ENCODE results near the gene NOL12.

Gene NOL12

GRCh38 chr22:37675930-37676735, 10.0 kb upstream of the NOL12 start:
- peak overlapping the region; percentile 89 for H3K27ac ChIP-seq (ENCODE audit: low read length)
- H3K27me3 ChIP-seq (ENCODE audit: low read depth, low read length), result no peaks in the 10 kb centered on the region
- peaks cover 5% of the 10 kb centered on the region in 2 donors for H3K36me3 ChIP-seq (ENCODE audit: control insufficient read depth in 1 of 2, insufficient read depth in 2 of 2, low read length in 2 of 2)
- peak overlapping the region; percentile 78 to 80 for H3K4me3 ChIP-seq (ENCODE audit: low read depth in 1 of 2, low read length in 2 of 2)
- H3K9me3 ChIP-seq (ENCODE audit: control insufficient read depth in 1 of 2, low read length in 2 of 2), result no peaks in the 10 kb centered on the region
- peaks cover 7 to 32% of the 10 kb centered on the region in 2 donors for H3K4me1 ChIP-seq (ENCODE audit: control insufficient read depth in 1 of 2, insufficient read depth in 2 of 2, low read length in 2 of 2)

GRCh38 chr22:37676736-37677492, 9.2 kb upstream of the NOL12 start:
- H3K27ac ChIP-seq (ENCODE audit: low read length), result peak overlapping the region; percentile 89
- H3K36me3 ChIP-seq (ENCODE audit: control insufficient read depth in 1 of 2, insufficient read depth in 2 of 2, low read length in 2 of 2), result peaks cover 5% of the 10 kb centered on the region in 2 donors
- H3K4me3 ChIP-seq (ENCODE audit: low read depth in 1 of 2, low read length in 2 of 2), result peak overlapping the region; percentile 78 to 80
- H3K4me1 ChIP-seq (ENCODE audit: control insufficient read depth in 1 of 2, insufficient read depth in 2 of 2, low read length in 2 of 2), result peaks cover 10 to 40% of the 10 kb centered on the region in 2 donors
- H3K9me3 ChIP-seq (ENCODE audit: control insufficient read depth in 1 of 2, low read length in 2 of 2), result no peaks in the 10 kb centered on the region
- H3K27me3 ChIP-seq (ENCODE audit: low read depth, low read length), result no peaks in the 10 kb centered on the region

GRCh38 chr22:37677493-37677974, 8.6 kb upstream of the NOL12 start:
- no peaks in the 10 kb centered on the region for H3K9me3 ChIP-seq (ENCODE audit: control insufficient read depth in 1 of 2, low read length in 2 of 2)
- peak overlapping the region; percentile 89 for H3K27ac ChIP-seq (ENCODE audit: low read length)
- peaks cover 10 to 40% of the 10 kb centered on the region in 2 donors for H3K4me1 ChIP-seq (ENCODE audit: control insufficient read depth in 1 of 2, insufficient read depth in 2 of 2, low read length in 2 of 2)
- peaks cover 5% of the 10 kb centered on the region in 2 donors for H3K36me3 ChIP-seq (ENCODE audit: control insufficient read depth in 1 of 2, insufficient read depth in 2 of 2, low read length in 2 of 2)
- peak overlapping the region; percentile 60 to 80 for H3K4me3 ChIP-seq (ENCODE audit: low read depth in 1 of 2, low read length in 2 of 2)
- H3K27me3 ChIP-seq (ENCODE audit: low read depth, low read length), result no peaks in the 10 kb centered on the region

- H3K4me3 ChIP-seq (ENCODE audit: low read depth in 1 of 2, low read length in 2 of 2), result peak overlapping the region in 1 of 2 donors; percentile 7
- H3K36me3 ChIP-seq (ENCODE audit: control insufficient read depth in 1 of 2, insufficient read depth in 2 of 2, low read length in 2 of 2), result peaks cover 5% of the 10 kb centered on the region in 2 donors
- H3K27ac ChIP-seq (ENCODE audit: low read length), result no peak overlapping the region
- H3K4me1 ChIP-seq (ENCODE audit: control insufficient read depth in 1 of 2, insufficient read depth in 2 of 2, low read length in 2 of 2), result peaks cover 10 to 33% of the 10 kb centered on the region in 2 donors
- H3K27me3 ChIP-seq (ENCODE audit: low read depth, low read length), result no peaks in the 10 kb centered on the region
- no peaks in the 10 kb centered on the region for H3K9me3 ChIP-seq (ENCODE audit: control insufficient read depth in 1 of 2, low read length in 2 of 2)
These were observed 7.8 kb upstream of the NOL12 start for GRCh38 chr22:37678372-37678771.

- Histone ChIP-seq H3K27me3 (ENCODE audit: low read depth, low read length) (no peaks in the 10 kb centered on the region), H3K27ac (ENCODE audit: low read length) (no peak overlapping the region), H3K4me3 (ENCODE audit: low read depth in 1 of 2, low read length in 2 of 2) (no peak overlapping the region), H3K9me3 (ENCODE audit: control insufficient read depth in 1 of 2, low read length in 2 of 2) (no peaks in the 10 kb centered on the region), H3K36me3 (ENCODE audit: control insufficient read depth in 1 of 2, insufficient read depth in 2 of 2, low read length in 2 of 2) (peaks cover 5% of the 10 kb centered on the region in 2 donors), H3K4me1 (ENCODE audit: control insufficient read depth in 1 of 2, insufficient read depth in 2 of 2, low read length in 2 of 2) (peaks cover 10 to 27% of the 10 kb centered on the region in 2 donors)
These were observed 6.5 kb upstream of the NOL12 start for GRCh38 chr22:37679670-37680069.

GRCh38 chr22:37680191-37680851, 5.8 kb upstream of the NOL12 start:
- peaks cover 5% of the 10 kb centered on the region in 2 donors for H3K36me3 ChIP-seq (ENCODE audit: control insufficient read depth in 1 of 2, insufficient read depth in 2 of 2, low read length in 2 of 2)
- peaks cover 10 to 27% of the 10 kb centered on the region in 2 donors for H3K4me1 ChIP-seq (ENCODE audit: control insufficient read depth in 1 of 2, insufficient read depth in 2 of 2, low read length in 2 of 2)
- H3K9me3 ChIP-seq (ENCODE audit: control insufficient read depth in 1 of 2, low read length in 2 of 2), result no peaks in the 10 kb centered on the region
- no peaks in the 10 kb centered on the region for H3K27me3 ChIP-seq (ENCODE audit: low read depth, low read length)
- no peak overlapping the region for H3K4me3 ChIP-seq (ENCODE audit: low read depth in 1 of 2, low read length in 2 of 2)
- H3K27ac ChIP-seq (ENCODE audit: low read length), result no peak overlapping the region

- Histone ChIP-seq H3K4me1 (ENCODE audit: control insufficient read depth in 1 of 2, insufficient read depth in 2 of 2, low read length in 2 of 2) (peaks cover 10 to 22% of the 10 kb centered on the region in 2 donors), H3K36me3 (ENCODE audit: control insufficient read depth in 1 of 2, insufficient read depth in 2 of 2, low read length in 2 of 2) (peaks cover 5% of the 10 kb centered on the region in 2 donors), H3K27ac (ENCODE audit: low read length) (no peak overlapping the region), H3K9me3 (ENCODE audit: control insufficient read depth in 1 of 2, low read length in 2 of 2) (no peaks in the 10 kb centered on the region), H3K4me3 (ENCODE audit: low read depth in 1 of 2, low read length in 2 of 2) (no peak overlapping the region), H3K27me3 (ENCODE audit: low read depth, low read length) (no peaks in the 10 kb centered on the region)
These were observed 5.1 kb upstream of the NOL12 start for GRCh38 chr22:37681001-37681424.

- Histone ChIP-seq H3K27me3 (ENCODE audit: low read depth, low read length) (no peaks in the 10 kb centered on the region), H3K4me1 (ENCODE audit: control insufficient read depth in 1 of 2, insufficient read depth in 2 of 2, low read length in 2 of 2) (peaks cover 10 to 22% of the 10 kb centered on the region in 2 donors), H3K36me3 (ENCODE audit: control insufficient read depth in 1 of 2, insufficient read depth in 2 of 2, low read length in 2 of 2) (peaks cover 3 to 5% of the 10 kb centered on the region in 2 donors), H3K27ac (ENCODE audit: low read length) (no peak overlapping the region), H3K4me3 (ENCODE audit: low read depth in 1 of 2, low read length in 2 of 2) (no peak overlapping the region), H3K9me3 (ENCODE audit: control insufficient read depth in 1 of 2, low read length in 2 of 2) (no peaks in the 10 kb centered on the region)
These were observed 4.5 kb upstream of the NOL12 start for GRCh38 chr22:37681556-37682049.

- Histone ChIP-seq H3K4me3 (ENCODE audit: low read depth in 1 of 2, low read length in 2 of 2) (no peak overlapping the region), H3K27ac (ENCODE audit: low read length) (peak overlapping the region; percentile 51), H3K9me3 (ENCODE audit: control insufficient read depth in 1 of 2, low read length in 2 of 2) (no peaks in the 10 kb centered on the region), H3K4me1 (ENCODE audit: control insufficient read depth in 1 of 2, insufficient read depth in 2 of 2, low read length in 2 of 2) (peaks cover 6 to 25% of the 10 kb centered on the region in 2 donors), H3K36me3 (ENCODE audit: control insufficient read depth in 1 of 2, insufficient read depth in 2 of 2, low read length in 2 of 2) (peaks cover 5 to 10% of the 10 kb centered on the region in 2 donors), H3K27me3 (ENCODE audit: low read depth, low read length) (no peaks in the 10 kb centered on the region)
These were observed 1.1 kb upstream of the NOL12 start for GRCh38 chr22:37684803-37685615.

- no peak overlapping the region for H3K4me3 ChIP-seq (ENCODE audit: low read depth in 1 of 2, low read length in 2 of 2)
- no peak overlapping the region for H3K27ac ChIP-seq (ENCODE audit: low read length)
- peaks cover 0 to 14% of the 10 kb centered on the region in 2 donors for H3K4me1 ChIP-seq (ENCODE audit: control insufficient read depth in 1 of 2, insufficient read depth in 2 of 2, low read length in 2 of 2)
- H3K36me3 ChIP-seq (ENCODE audit: control insufficient read depth in 1 of 2, insufficient read depth in 2 of 2, low read length in 2 of 2), result peaks cover 32 to 47% of the 10 kb centered on the region in 2 donors
- H3K27me3 ChIP-seq (ENCODE audit: low read depth, low read length), result no peaks in the 10 kb centered on the region
- no peaks in the 10 kb centered on the region for H3K9me3 ChIP-seq (ENCODE audit: control insufficient read depth in 1 of 2, low read length in 2 of 2)
These were observed 4.3 kb downstream of the NOL12 start for GRCh38 chr22:37690407-37690806.
